Fibroblast of skin of scalp (primary cell): ENCODE measurements around the gene CIZ1.

ENCODE experiments used
- DNase-seq: peaks from one replicate; pipeline ENCODE4 v3.0.0-alpha.2; 2013

The CIZ1 gene

GRCh38 chr9:128190516-128191405 is 611 bp downstream of the CIZ1 start:
- DNase-seq: no peak

DNA sequence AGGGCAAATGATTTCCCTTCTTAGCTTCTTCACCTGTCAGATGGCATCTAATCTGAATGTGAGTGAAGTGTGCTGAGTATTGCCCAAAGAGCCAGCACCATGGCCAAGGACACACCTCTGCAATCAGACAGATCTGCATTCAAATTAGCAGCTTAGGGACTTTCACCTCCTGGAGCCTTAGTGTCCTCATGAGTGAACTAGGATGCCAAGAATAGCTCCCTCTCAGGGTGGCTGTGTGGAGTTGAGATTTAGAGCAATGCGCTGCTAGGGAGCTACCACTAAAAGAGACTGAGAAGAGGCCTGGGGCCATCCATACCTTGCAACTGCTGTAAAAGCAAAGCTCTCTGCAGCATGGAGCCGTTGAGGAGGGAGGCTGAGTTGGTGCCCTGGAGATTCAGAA is 1.4 kb downstream of the CIZ1 start:
- DNase-seq: no peak

GRCh38 chr9:128188209-128188608 is 3.2 kb downstream of the CIZ1 start:
- no peak for DNase-seq

DNA sequence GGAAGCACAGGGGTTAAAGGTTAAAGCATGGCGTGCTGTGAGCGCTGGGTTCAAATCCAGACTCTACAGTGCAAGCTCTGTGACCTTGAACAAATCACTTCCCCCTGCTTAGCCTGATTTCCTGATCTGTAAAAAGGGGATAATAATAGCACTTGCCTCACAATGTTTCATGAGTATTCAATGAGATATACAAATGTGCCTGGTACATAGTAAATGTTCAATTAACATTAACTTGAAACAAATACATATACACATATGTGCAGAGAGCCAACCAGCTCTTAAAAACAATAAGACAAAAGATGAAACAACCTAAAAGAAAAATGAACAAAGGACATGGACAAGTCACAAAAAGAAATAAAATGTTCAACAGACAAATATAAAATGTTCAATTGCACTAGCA is 4.0 kb downstream of the CIZ1 start:
- no peak for DNase-seq

- DNase-seq: no peak
Observed at GRCh38 chr9:128185979-128186965, 5.1 kb downstream of the CIZ1 start.

GRCh38 chr9:128182893-128183588 is 8.3 kb downstream of the CIZ1 start:
- DNase-seq: peak; percentile 28

GRCh38 chr9:128181480-128181879 is 9.9 kb downstream of the CIZ1 start:
- DNase-seq: peak; percentile 53

DNA sequence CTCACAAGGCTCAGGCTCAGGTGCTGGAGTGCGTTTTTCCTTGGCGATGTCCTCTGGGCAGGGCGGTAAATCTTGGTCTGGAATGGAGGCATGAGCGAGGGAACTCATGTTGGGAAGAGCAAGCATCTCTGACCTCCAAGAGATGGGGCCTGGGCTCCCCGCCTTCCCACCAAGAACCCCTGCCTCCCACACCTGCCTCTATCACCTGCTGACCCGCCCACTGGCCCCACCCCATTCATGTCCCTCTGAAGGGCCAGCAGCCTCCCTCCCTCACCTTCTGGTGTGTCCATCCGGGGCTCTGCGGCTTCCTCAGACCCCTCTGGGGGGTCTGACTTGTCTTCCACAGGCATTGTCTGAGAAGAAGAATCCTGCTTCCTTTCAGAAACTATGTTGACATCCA is 10.9 kb downstream of the CIZ1 start:
- no peak for DNase-seq

DNA sequence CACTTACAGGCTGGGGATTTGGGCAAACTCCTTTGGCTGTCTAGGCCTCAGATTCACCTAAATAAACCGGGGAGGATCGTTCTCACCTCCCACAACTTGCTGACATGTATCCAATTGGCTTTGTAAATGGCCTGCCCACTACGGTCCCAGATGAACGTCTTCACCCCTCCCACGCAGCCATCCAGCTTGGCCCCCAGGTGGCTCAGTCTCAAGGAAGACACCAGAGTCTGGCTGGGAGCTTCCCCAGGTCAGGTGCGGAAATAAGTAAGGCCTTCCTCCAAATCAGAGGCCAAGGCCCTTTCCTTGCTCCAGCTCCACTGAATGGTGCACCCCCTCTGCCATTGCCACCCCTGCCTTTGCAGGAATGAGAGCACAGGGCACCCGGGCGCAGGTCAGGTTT is 11.4 kb downstream of the CIZ1 start:
- DNase-seq: no peak

DNA sequence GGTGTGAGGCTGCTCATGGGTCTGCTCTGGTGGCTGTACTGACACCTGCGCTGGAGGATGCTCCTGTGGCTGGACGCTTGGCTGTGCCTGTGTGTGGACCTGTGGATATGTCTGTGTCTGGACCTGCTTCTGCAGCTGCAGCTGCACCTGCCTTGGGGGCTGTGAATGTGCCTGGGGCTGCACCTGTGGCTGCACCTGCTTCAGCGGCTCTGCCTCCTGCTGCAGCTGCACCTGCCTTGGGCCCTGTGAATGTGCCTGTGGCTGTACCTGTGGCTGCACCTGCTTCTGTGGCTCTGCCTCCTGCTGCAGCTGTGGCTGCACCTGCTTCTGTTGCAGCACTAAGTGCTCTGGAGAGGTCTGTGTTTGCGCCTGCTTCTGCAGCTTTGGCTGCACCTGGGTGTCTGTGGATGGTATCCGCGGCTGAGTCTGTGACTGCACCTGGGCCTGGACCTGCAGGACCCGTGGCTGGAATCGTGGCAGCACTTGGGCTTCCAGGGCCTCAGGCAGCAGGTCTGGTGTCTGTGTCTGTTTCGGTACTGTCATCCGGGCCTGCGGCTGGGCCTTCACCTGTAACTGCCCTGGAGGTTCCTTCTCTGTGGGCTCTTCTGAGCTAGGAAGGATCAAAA is 12.5 kb downstream of the CIZ1 start:
- no peak for DNase-seq

GRCh38 chr9:128175726-128176125 is 15.6 kb downstream of the CIZ1 start:
- DNase-seq: no peak

- DNase-seq: no peak
Observed at GRCh38 chr9:128175102-128175563, 16.2 kb downstream of the CIZ1 start.

GRCh38 chr9:128174062-128174461 is 17.3 kb downstream of the CIZ1 start:
- no peak for DNase-seq

DNA sequence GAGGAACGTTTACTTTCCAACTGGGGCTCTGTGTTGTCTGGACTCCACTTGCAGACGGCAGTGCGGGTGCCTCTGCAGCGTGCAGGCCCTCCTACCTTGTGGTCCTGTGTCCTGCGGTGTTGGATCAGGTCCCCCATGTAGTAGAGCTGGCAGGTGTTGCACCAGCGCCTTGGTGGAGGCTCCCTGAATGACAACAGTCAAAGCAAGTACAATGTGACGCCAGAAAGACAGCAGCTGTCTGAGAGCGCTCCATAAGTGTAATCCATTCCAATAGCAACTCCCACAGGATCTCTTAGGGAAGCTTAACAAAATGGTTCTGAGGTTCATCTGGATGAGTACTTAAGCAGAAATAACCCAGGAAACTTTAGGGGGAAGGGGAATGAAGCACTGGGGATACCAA is 21.4 kb downstream of the CIZ1 start:
- DNase-seq: no peak

DNA sequence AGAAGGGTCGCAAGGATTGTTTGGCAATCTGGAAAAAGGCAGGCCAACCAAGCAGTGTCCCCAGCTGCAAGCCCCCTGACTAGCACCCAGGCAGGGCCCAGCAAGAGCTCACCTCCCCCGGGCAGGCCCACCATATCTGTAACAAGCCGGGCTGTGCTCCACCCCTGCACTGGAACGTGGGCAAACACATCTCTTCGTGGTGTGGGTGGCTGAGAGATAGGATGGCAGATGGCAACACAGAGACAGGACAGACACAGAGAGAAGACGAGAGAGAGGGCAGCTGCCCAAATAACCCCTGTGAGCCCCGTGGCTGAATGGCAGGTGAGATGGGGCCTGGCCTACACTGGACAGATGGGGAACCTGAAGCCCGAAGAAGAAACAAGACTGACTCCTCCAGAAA is 21.9 kb downstream of the CIZ1 start:
- no peak for DNase-seq

- DNase-seq: no peak
Observed at GRCh38 chr9:128168731-128169308, 22.6 kb downstream of the CIZ1 start.

DNA sequence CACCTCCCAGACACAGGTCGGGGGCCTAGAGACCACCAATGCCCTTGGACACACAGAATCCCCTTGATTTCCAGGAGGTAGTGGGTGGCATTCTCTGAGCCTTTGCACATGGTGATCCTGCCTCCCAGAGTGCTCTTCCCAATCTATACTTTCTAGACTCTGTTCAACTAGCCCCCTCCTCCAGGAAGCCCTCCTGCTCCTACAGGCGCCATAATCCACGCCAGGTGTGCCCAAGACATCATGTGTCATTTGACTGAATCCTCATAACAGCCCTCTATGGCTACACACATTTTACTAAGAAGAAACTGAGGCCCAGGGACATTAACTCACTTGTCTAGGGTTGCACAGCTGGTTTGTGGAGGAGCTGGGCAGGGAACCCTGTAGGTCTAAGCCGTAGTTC is 24.2 kb downstream of the CIZ1 start:
- DNase-seq: no peak

DNA sequence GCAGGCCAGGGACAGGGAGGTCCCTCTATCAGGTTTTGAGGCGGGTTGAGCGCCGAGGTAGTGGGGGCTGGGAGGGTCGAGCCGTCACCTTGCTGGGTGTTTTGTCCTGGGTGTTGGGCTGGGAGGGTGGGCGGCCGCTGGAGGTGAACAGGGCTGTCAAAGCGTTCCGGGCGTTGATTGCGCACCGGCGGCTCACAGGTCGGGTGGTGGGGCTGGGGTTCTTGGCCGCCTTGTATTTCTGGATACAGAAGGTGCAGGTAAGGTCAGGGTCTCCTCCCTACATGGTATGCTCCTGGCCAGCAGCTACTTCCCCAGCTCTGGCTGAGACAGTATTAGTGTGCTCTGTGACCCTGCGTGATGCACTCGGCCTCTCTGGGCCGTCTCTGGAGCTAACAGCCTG is 25.2 kb downstream of the CIZ1 start:
- DNase-seq: no peak

DNA sequence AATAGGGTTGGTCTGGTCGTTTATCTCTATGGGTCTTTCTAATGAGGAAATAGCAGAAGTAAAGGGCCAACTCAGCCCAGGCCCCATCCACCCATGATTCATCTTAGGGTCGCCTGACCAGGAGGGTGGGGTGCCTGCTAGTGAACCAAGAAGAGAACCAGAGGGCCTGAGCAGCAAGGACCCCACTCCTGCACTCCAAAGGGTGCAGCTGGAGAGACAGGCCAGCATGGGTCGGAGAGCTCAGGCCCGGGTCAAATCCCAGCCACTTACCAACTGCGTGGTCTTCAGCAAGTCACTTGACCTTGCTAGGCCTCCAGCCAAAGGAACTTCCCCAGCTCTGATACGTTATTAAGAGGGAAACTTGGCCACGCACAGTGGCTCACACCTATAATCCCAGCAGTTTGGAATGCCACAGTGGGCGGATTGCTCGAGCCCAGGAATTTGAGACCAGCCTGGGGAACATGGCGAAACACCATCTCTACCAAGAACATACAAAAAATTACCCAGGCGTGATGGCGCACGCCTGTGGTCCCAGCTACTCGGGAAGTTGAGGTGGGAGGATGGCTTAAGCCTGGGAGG is 27.0 kb downstream of the CIZ1 start:
- no peak for DNase-seq

- no peak for DNase-seq
Observed at GRCh38 chr9:128163523-128164306, 27.7 kb downstream of the CIZ1 start.
